Hepatocyte (in vitro differentiated cells): ENCODE results near the gene PIAS4.

Source experiments
- EZH2 ChIP-seq: fragments of 200-600 bp; sonication (generic); IDR thresholded peaks from 2 replicates; pipeline ENCODE4 v1.6.1; 2016; ENCODE audit warnings: antibody characterized with exemption, mild to moderate bottlenecking, borderline replicate concordance
- EZH2phosphoT487 ChIP-seq: fragments of 200-600 bp; sonication (generic); IDR thresholded peaks from one replicate; pipeline ENCODE4 v1.6.1; 2018; ENCODE audit warnings: antibody characterized with exemption, mild to moderate bottlenecking, low read depth, moderate library complexity; ENCODE audit not compliant: unreplicated experiment, severe bottlenecking
- TF ChIP-seq, protein P1 (sequence below): fragments of 200-600 bp; sonication (generic); IDR thresholded peaks from 2 replicates; pipeline ENCODE4 v1.5.1; 2016; ENCODE audit warnings: antibody characterized with exemption, mild to moderate bottlenecking; ENCODE audit not compliant: poor library complexity

DNA sequence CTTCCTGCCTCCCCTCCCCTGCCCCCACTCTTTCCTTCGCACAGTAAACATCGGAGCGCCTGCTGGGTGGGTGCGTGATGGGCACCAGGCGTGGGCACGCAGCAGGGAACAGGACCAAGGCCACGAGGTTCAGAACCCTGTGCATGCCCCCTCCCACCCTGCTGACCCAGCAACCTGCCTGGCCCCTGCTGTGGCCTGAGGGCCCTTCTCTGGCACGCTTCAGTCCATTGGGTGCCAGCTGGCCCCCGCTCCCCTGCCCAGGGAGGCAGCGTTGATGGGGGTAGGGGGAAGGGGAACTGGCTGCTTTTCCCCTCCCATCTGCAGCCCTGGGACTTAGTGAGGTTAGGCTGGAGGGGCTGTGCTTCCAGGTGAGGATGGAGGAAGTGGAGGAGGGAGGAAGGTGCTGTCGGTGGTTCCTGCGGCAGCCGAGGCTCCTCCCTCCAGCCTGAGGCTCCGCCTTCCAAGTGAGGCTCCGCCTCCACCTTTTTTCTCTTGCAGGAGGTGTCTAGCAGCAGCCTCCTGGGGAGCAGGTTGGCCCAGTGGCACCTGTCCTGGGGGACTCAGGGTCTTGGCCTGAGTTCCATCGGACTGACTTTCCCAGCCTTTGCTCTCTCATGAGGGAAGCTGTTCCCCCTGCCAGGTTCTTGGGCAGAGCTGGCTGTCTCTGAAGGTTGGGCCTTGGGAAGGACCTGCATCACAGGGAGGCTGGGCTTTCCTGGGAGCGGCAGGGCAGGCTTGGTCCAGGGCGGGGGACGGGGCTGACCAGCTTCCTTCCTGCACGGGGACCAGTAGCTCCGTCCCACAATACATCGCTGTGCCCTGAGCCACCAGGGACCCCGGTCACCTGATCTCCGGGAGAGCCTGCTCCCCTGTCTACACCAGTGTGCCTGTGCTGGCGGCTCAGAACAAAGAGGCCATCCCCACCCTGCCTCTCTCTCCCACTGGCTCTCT, 7.3 kb downstream of the PIAS4 start:
- TF ChIP-seq EZH2 (no peak), EZH2phosphoT487 (no peak)
- TF ChIP-seq, protein P1, sequence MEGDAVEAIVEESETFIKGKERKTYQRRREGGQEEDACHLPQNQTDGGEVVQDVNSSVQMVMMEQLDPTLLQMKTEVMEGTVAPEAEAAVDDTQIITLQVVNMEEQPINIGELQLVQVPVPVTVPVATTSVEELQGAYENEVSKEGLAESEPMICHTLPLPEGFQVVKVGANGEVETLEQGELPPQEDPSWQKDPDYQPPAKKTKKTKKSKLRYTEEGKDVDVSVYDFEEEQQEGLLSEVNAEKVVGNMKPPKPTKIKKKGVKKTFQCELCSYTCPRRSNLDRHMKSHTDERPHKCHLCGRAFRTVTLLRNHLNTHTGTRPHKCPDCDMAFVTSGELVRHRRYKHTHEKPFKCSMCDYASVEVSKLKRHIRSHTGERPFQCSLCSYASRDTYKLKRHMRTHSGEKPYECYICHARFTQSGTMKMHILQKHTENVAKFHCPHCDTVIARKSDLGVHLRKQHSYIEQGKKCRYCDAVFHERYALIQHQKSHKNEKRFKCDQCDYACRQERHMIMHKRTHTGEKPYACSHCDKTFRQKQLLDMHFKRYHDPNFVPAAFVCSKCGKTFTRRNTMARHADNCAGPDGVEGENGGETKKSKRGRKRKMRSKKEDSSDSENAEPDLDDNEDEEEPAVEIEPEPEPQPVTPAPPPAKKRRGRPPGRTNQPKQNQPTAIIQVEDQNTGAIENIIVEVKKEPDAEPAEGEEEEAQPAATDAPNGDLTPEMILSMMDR, result no peak
